Neuronal stem cell (in vitro differentiated cells): ENCODE results near the gene DCDC2C.

ENCODE experiments used
- DNase-seq: peaks from one replicate; pipeline ENCODE4 v3.0.0-alpha.2; 2013; ENCODE audit warnings: low spot score
- H2AFZ ChIP-seq: one replicate; pipeline ENCODE4 v1.6.1; 2013; ENCODE audit warnings: mild to moderate bottlenecking, low read length, inconsistent platforms
- H2AK5ac ChIP-seq: 2 replicates; pipeline ENCODE4 v1.6.1; 2013; ENCODE audit warnings: low read depth, mild to moderate bottlenecking, inconsistent platforms, low read length, moderate library complexity, mixed read lengths
- H2BK120ac ChIP-seq: 2 replicates; pipeline ENCODE4 v1.6.1; 2013; ENCODE audit warnings: low read depth, mild to moderate bottlenecking, inconsistent platforms, low read length, moderate library complexity, mixed read lengths
- H2BK12ac ChIP-seq: one replicate; pipeline ENCODE4 v1.6.1; 2013; ENCODE audit warnings: low read length, inconsistent platforms
- H2BK15ac ChIP-seq: 2 replicates; pipeline ENCODE4 v1.6.1; 2013; ENCODE audit warnings: mild to moderate bottlenecking, low read length, inconsistent platforms, mixed read lengths
- H2BK5ac ChIP-seq: one replicate; pipeline ENCODE4 v1.6.1; 2013; ENCODE audit warnings: inconsistent platforms, mild to moderate bottlenecking, low read length, moderate library complexity
- H3K14ac ChIP-seq: one replicate; pipeline ENCODE4 v1.6.1; 2013; ENCODE audit warnings: low read length, inconsistent platforms
- H3K18ac ChIP-seq: 2 replicates; pipeline ENCODE4 v1.6.1; 2013; ENCODE audit warnings: low read length, inconsistent platforms
- H3K23ac ChIP-seq: 2 replicates; pipeline ENCODE4 v1.6.1; 2013; ENCODE audit warnings: low read depth, mild to moderate bottlenecking, mixed read lengths, low read length, inconsistent platforms; ENCODE audit not compliant: poor library complexity
- H3K27ac ChIP-seq: replicated peaks from 3 replicates; pipeline ENCODE4 v1.5.1; 2013; ENCODE audit warnings: low read length, inconsistent platforms
- H3K27me3 ChIP-seq, 3 experiments: 2 replicates each; pipeline ENCODE4 v1.6.1; 2013; ENCODE audit warnings: low read length in 3 of 3, mild to moderate bottlenecking in 2 of 3, inconsistent platforms in 1 of 3, low read depth in 1 of 3, mixed read lengths in 1 of 3, moderate library complexity in 1 of 3; ENCODE audit not compliant: control insufficient read depth in 3 of 3, insufficient read depth in 3 of 3
- H3K36me3 ChIP-seq, 2 donors: replicated peaks in 1 of 2; 2 replicates each; pipeline ENCODE4 v1.6.1; 2013; ENCODE audit warnings: low read length in 2 of 2; ENCODE audit not compliant: control insufficient read depth in 2 of 2, insufficient read depth in 2 of 2
- H3K4ac ChIP-seq: 2 replicates; pipeline ENCODE4 v1.6.1; 2013; ENCODE audit warnings: inconsistent platforms, mild to moderate bottlenecking, low read length, moderate library complexity
- H3K4me1 ChIP-seq, 2 donors: 1 replicate in 1 of 2; 2 replicates in 1 of 2; pipeline ENCODE4 v1.6.1; 2013; ENCODE audit warnings: low read length in 2 of 2, low read depth in 1 of 2; ENCODE audit not compliant: control insufficient read depth in 2 of 2, insufficient read depth in 1 of 2
- H3K4me2 ChIP-seq: one replicate; pipeline ENCODE4 v1.6.1; 2013; ENCODE audit warnings: mild to moderate bottlenecking, low read length, inconsistent platforms; ENCODE audit not compliant: insufficient read depth, poor library complexity, severe bottlenecking
- H3K4me3 ChIP-seq, 2 donors: 2 replicates each; pipeline ENCODE4 v1.5.1; 2013; ENCODE audit warnings: low read length in 2 of 2, mild to moderate bottlenecking in 2 of 2, inconsistent platforms in 1 of 2, moderate library complexity in 1 of 2
- H3K79me1 ChIP-seq: one replicate; pipeline ENCODE4 v1.6.1; 2013; ENCODE audit warnings: low read depth, mild to moderate bottlenecking, inconsistent platforms, low read length, moderate library complexity
- H3K9ac ChIP-seq: one replicate; pipeline ENCODE4 v1.6.1; 2013; ENCODE audit warnings: mild to moderate bottlenecking, low read depth, low read length, inconsistent platforms; ENCODE audit not compliant: poor library complexity
- H3K9me3 ChIP-seq, 2 donors: replicated peaks in 1 of 2; 2 replicates each; pipeline versions ENCODE3 to v1.6.1; 2013; ENCODE audit warnings: low read length in 2 of 2, mild to moderate bottlenecking in 2 of 2, inconsistent platforms in 1 of 2, low read depth in 1 of 2, mixed read lengths in 1 of 2, moderate library complexity in 1 of 2; ENCODE audit not compliant: control insufficient read depth in 2 of 2, insufficient read depth in 1 of 2
- H4K8ac ChIP-seq: one replicate; pipeline ENCODE4 v1.6.1; 2013; ENCODE audit warnings: low read depth, mild to moderate bottlenecking, inconsistent platforms, low read length, moderate library complexity
- H4K91ac ChIP-seq: one replicate; pipeline ENCODE4 v1.6.1; 2013; ENCODE audit warnings: low read length, low read depth, mild to moderate bottlenecking, inconsistent platforms; ENCODE audit not compliant: poor library complexity
- WGBS, 2 donors: extraction: QIAGEN DNeasy Blood & Tissue Kit; methylation state at CpG; one replicate each; pipeline ENCODE4 v1.1.7; 2013; ENCODE audit warnings: missing lambda C conversion rate in 2 of 2, mixed read lengths in 1 of 2; ENCODE audit not compliant: insufficient read length in 2 of 2, insufficient replicate concordance in 1 of 2; ENCODE audit errors: extremely low coverage in 2 of 2; 5-methylcytosine and 5-hydroxymethylcytosine counted together

Gene DCDC2C

DNA sequence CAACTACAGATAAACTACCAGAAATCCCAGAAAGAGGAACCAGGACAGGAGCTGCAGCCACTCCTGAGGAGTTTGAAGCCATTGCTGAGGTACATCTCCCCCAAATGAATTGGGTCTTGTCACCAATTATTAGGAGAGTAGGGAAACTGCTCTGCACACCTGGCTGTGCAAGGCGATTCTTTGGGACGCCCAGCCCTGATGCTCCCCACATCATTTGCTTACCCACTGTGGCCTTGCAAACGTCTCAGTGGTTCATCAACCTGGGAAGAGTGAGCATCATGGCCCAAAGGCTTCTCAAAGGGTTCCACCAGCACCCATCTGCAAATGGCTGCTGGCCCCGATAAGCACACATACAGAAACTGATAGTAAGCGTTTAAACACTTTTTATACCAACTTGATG, 21.8 kb upstream of the DCDC2C start:
- H3K9me3 ChIP-seq, result no peaks in the 10 kb centered on the region
- no peak overlapping the region for H3K18ac ChIP-seq
- no peak overlapping the region for H3K9ac ChIP-seq
- H2BK15ac ChIP-seq, result no peak overlapping the region
- no peak overlapping the region for H4K91ac ChIP-seq
- H4K8ac ChIP-seq, result no peak overlapping the region
- no peak overlapping the region for H3K23ac ChIP-seq
- H3K27me3 ChIP-seq, result peaks cover 0 to 6% (median 0%) of the 10 kb centered on the region in 3 experiments
- H3K14ac ChIP-seq, result no peak overlapping the region
- H2AK5ac ChIP-seq, result no peak overlapping the region
- no peak overlapping the region for H3K27ac ChIP-seq
- H2BK12ac ChIP-seq, result no peak overlapping the region
- no peak overlapping the region for H2BK120ac ChIP-seq
- H3K4me3 ChIP-seq, result no peak overlapping the region
- H2BK5ac ChIP-seq, result no peak overlapping the region
- WGBS, 2 donors, result no CpG with 5 or more reads among the region's 5 CpGs
- H3K79me1 ChIP-seq, result no peaks in the 10 kb centered on the region
- no peak for DNase-seq
- no peaks in the 10 kb centered on the region for H3K36me3 ChIP-seq
- H2AFZ ChIP-seq, result no peak overlapping the region
- no peak overlapping the region for H3K4me2 ChIP-seq
- H3K4ac ChIP-seq, result no peak overlapping the region
- no peaks in the 10 kb centered on the region for H3K4me1 ChIP-seq

DNA sequence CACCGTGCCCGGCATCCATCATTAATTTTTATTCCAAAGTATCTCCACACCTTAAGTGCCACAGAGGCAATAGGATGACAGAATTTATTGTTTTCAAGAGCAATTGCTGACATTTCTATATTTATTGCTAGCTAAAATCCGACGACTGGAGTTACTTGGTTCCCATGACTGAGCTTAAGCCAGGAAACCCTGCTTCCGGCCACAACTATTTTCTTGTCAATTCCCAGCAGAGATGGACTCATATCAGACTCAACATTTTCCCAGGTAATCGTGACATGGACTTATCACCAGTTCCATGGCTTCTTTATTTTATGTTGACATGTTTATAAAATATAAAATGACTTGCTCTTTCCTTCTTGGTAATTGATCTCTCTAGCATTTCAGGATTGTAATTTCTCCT, 20.6 kb upstream of the DCDC2C start:
- no CpG with 5 or more reads among the region's 6 CpGs for WGBS, 2 donors
- Histone ChIP-seq H4K8ac (no peak overlapping the region), H4K91ac (no peak overlapping the region), H3K9me3 (no peaks in the 10 kb centered on the region), H2BK15ac (no peak overlapping the region), H3K9ac (no peak overlapping the region), H2AK5ac (no peak overlapping the region), H2BK12ac (no peak overlapping the region), H3K23ac (no peak overlapping the region), H3K27ac (no peak overlapping the region), H3K27me3 (peaks cover 0 to 6% (median 0%) of the 10 kb centered on the region in 3 experiments), H2BK120ac (no peak overlapping the region), H3K18ac (no peak overlapping the region), H2BK5ac (no peak overlapping the region), H3K14ac (no peak overlapping the region), H2AFZ (no peak overlapping the region), H3K4me1 (no peaks in the 10 kb centered on the region), H3K4me2 (no peak overlapping the region), H3K4me3 (no peak overlapping the region), H3K79me1 (no peaks in the 10 kb centered on the region), H3K36me3 (no peaks in the 10 kb centered on the region), H3K4ac (no peak overlapping the region)
- no peak for DNase-seq

DNA sequence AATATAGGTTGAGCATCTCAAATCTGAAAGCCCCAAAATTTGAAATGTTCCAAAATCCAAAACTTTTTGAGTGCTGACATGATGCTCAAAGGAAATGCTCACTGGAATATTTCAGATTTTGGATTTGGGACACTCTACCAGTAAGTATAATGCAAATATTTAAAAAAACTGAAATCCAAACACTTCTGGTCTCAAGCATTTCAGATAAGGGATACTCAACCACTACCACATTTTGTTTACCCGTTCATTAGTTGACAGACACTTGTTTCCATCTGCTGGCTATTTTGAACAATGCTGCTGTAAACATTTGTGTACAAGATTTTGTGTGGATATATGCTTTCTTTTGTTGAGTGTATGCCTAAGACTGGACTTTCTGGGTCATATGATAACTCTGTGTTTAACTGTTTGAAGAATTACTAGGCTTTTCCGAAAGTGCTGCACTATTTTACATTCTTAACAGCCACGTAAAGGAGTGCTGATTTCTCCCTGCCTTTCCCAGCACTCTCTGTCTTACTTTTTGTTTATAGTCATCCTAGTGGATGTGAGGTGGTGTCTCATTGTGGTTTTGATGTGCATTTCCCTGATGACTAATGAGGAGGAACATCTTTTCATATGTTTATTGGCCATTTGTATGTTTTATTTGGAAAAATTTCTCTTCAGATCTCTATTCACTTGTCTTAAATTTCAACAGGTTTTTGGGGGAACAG, 19.5 kb upstream of the DCDC2C start:
- Histone ChIP-seq H3K4me1 (no peaks in the 10 kb centered on the region), H3K36me3 (no peaks in the 10 kb centered on the region), H3K4ac (no peak overlapping the region), H4K8ac (no peak overlapping the region), H2BK120ac (no peak overlapping the region), H3K4me2 (no peak overlapping the region), H2BK5ac (no peak overlapping the region), H3K14ac (no peak overlapping the region), H4K91ac (no peak overlapping the region), H3K79me1 (no peaks in the 10 kb centered on the region), H2AK5ac (no peak overlapping the region), H2BK15ac (no peak overlapping the region), H2AFZ (no peak overlapping the region), H3K18ac (no peak overlapping the region), H3K9me3 (peaks cover 0 to 3% of the 10 kb centered on the region in 2 donors), H3K27ac (no peak overlapping the region), H3K9ac (no peak overlapping the region), H3K4me3 (no peak overlapping the region), H3K27me3 (peaks cover 0 to 6% (median 0%) of the 10 kb centered on the region in 3 experiments), H3K23ac (no peak overlapping the region), H2BK12ac (no peak overlapping the region)
- DNase-seq, result no peak
- WGBS, 2 donors, result no CpG with 5 or more reads among the region's 3 CpGs

DNA sequence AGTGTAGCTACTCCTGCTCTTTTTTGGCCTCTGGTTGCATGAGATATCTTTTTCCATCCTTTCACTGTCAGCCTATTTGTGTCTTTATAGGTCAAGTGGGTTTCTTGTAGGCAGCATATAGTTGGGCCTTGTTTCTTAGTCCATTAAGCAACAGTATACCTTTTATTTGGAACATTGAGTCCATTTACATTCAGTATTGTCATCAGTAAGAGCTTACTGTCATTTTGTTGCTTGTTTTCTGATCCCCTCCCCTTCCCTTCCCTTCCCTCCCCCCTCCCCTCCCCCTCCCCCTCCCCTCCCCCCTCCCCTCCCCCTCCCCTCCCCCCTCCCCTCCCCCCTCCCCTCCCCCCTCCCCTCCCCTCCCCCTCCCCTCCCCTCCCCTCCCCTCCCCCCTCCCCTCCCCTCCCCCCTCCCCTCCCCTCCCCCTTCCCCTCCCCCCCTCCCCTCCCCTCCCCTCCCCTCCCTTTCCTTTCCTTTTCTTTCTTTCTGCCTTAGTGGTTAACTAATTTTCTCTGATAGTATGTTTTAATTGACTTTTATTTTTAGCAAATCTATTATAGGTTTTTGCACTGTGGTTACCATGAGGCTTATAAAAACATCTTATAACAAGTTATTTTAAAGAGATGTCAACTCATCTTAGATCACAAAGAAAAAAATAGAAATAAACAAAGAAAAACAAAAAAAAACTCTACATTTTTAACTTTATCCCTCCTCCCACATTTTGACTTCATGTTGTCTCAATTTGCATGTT, 13.2 kb upstream of the DCDC2C start:
- Histone ChIP-seq H3K4ac (no peak overlapping the region), H2AK5ac (no peak overlapping the region), H4K8ac (no peak overlapping the region), H3K27ac (no peak overlapping the region), H4K91ac (no peak overlapping the region), H3K36me3 (no peaks in the 10 kb centered on the region), H2AFZ (no peak overlapping the region), H2BK15ac (no peak overlapping the region), H2BK12ac (no peak overlapping the region), H3K14ac (no peak overlapping the region), H3K9ac (no peak overlapping the region), H3K23ac (no peak overlapping the region), H2BK5ac (no peak overlapping the region), H3K18ac (no peak overlapping the region), H3K79me1 (no peaks in the 10 kb centered on the region), H3K4me1 (no peaks in the 10 kb centered on the region), H3K27me3 (no peaks in the 10 kb centered on the region), H3K9me3 (peaks cover 0 to 3% of the 10 kb centered on the region in 2 donors), H2BK120ac (no peak overlapping the region), H3K4me2 (no peak overlapping the region), H3K4me3 (no peak overlapping the region)
- no peak for DNase-seq
